ENCODE measurements around the gene LBH.
A peak's percentile ranks its signal among the peaks of the same experiment; 100 is the strongest.

GRCh38 chr2:30208453-30208852 is 22.9 kb upstream of the LBH start:
- TF ChIP-seq CTCF (IDR thresholded peaks at IDR 0.05; ENCODE audit: insufficient read depth, low read depth, low read length), result peak; percentile 91
- TF ChIP-seq EZH2 (IDR thresholded peaks at IDR 0.05; ENCODE audit: insufficient read depth, low read length), result no peak
